Activated CD4-positive, alpha-beta T cell treated with anti-CD3 and anti-CD28 coated beads for 4 hours (primary cell): Measurements from ENCODE around the gene ADCY9.
"Not testable (repeated sequence)": the region's sequence is repeated elsewhere in the genome, so short reads cannot be mapped to it uniquely, and the experiment has no call there.

Experiments
- DNase-seq, 2 donors: peaks; one replicate each; pipeline ENCODE4 v3.0.0-alpha.2; 2020

ADCY9 gene

DNA sequence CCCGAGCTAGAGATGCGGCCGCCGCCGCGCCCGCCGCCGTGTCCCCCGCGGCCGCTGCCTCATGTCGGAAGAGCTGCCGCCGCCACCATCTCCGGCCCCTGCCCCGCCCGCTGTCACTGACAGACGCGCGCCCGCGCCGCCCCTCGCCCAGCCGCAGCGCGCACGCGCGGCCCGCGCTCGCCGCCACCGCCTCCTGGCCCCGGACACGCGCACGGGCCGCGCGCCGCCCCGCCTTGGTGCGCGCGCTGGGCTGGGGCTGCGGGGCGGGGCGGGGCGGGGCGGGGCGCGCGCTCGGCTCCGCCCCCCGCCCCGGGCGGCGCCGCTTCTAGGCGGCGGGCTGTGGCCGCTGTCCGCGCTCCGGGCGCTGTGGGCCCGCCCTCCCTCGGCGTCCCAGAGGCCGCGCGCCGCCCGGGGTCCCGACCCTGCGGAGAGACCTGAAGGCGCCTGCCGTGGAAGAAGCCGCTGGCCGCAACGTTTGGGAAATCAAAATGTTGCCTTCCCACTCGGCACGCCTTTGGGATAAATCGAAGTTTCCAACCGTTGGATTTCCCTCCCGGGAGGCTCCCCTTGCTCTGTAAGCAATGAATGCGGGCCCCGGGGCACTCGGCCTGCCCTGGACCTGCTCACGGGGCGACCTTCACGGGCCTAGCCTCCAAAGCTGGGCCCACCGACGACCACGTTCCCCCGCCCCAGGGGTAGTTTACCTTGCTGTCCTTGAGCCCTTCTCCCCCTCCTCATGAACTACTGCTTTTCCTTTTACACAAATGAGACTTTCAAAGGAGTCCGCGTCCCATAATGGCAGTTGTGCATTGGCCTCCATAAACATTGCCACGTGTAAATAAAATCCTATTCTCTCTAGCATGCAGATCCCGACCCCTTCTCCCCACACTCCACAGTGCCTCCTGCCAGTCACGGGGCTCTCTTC, at the start of gene ADCY9:
ADCY9 (minus strand) TSS at position 118 of the 925 bp plus-strand sequence. CDS start 1,000 bp downstream, outside the sequence.
- DNase-seq = peak; percentile 68 to 73

DNA sequence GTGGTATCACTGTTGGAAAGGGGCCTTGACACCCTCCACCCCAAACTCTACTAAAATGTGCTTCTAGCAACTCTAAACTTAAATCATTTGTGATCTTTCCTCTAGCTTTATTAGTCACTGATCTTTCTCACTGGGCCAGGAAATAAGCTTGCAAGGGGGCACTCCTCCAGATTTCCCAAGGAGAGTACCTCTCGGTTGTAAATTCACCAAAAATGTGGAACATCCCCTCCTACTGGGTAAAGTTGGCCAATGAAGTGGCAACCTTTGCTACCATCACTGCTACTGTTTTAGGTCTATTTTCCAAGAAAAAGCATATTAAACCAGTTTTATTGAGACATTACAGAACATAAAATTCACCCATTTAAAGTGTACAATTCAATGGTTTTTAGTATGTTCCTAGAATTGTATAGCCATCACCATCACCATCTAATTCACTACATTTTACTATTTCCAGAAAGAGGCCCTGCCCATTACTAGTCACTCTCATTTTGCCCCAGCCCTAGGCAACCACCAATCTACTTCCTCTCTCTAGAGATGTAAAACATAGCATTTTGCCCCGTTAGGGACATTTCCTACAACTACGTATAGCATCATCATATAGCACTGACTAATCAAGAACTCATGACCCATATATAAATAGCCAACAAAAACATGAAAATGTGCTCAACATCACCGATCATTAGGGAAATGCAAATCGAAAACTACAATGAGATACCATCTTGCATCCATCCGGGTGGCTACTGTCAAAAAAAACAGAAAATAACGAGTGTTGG, 44.6 kb upstream of the ADCY9 start:
- DNase-seq = no peak

DNA sequence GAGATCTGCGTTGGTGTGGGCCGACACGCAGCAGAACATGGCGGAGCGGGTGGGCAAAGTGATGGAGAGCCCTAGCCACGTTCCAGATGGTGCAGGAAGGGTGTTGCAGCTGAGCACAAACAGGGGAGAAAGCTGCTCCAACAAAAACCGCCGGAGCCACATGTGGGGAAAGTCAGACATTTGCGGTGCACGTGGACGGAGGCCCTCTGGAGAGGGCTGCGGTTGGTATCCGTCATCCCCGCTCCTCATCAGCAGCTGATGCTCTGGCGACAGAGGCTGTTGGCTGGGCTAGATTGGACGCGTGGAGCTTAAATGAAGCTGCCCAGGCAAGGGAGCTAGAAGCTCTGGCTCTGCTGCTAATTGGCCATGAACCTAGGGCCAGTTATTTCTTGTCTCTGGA, 43.5 kb upstream of the ADCY9 start:
- DNase-seq = no peak

DNA sequence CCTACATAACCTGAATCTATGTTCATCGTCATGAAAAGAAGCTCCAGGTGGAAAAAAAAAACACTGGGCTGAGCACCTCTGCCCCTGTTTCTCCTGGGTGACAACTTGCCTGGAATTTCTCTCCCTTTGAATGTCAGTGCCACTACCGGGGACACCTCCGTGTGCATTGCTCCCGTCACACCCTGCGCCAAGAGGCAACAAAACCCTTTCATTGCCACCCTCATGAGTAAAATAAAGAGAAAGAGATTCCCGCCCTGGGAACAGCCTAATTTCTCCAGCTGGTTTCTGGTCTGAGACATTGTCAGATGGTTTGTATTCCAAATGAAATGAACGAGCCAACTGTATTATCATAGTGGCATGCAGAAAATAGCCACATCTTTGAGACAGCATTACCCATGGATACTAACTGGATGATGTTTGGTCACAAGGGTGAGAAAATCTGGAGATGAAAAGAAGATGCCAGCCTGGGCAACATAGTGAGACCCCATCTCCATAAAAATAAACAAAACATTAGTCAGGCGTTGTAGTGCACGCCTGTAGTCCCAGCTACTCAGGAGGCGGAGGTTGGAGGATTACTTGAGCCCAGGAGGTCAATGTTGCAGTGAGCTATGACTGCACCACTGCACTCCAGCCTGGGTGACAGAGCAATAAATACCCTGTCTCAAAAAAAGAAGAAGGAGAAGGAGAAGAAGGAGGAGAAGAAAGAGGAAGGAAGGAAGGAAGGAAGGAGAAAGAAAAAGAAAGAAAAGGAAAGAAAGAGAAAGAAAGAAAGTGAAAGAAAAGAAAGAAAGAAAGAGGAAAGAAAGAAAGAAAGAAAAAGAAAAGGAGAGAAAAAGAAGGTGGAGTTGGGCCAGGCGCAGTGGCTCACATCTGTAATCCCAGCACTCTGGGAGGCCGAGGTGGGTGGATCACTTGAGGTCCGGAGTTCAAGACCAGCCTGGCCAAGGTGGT, 42.2 kb upstream of the ADCY9 start:
- no peak for DNase-seq

DNA sequence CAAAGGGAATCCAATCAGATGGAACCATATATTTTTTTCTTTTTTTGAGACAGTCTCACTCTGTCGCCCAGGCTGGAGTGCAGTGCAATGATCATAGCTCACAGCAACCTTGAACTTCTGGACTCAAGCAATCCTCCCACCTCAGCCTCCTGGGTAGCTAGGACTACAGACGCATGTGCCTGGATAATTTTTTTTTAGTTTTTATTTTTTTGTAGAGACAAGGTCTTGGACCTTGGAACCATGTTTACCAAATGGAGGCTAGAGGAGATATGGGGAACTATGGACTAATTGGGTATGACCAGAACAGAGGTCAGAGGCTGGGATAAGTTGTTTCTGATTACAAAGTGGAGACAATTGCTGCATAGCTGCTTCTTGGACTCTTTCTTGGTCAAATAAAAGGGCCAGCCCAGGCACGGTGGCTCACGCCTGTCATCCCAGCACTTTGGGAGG, 41.2 kb upstream of the ADCY9 start:
- no peak for DNase-seq

DNA sequence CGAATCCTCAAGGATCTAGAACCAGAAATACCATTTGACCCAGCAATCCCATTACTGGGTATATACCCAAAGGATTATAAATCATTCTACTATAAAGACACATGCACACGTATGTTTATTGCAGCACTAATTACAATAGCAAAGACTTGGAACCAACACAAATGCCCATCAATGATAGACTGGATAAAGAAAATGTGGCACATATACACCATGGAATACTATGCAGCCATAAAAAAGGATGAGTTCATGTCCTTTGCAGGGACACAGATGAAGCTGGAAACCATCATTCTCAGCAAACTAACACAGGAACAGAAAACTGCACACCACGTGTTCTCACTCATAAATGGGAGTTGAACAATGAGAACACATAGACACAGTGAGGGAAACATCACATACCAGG, 40.3 kb upstream of the ADCY9 start:
- DNase-seq = not testable (repeated sequence)

DNA sequence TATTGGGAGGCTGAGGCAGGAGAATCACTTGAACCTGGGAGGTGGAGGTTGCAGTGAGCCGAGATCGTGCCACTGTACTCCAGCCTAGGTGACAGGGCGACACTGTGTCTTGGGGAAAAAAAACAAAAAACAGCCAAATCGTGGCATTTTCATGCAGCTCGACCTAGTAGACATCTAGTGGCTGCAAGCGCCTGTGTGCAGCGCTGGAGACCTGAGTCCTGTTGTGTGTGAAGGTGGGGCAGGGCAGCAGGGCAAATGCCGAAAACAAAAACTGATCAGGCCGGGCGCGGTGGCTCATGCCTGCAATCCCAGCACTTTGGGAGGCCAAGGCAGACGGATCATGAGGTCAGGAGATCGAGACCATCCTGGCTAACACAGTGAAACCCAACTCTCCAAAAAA, 37.1 kb upstream of the ADCY9 start:
- not testable (repeated sequence) for DNase-seq

DNA sequence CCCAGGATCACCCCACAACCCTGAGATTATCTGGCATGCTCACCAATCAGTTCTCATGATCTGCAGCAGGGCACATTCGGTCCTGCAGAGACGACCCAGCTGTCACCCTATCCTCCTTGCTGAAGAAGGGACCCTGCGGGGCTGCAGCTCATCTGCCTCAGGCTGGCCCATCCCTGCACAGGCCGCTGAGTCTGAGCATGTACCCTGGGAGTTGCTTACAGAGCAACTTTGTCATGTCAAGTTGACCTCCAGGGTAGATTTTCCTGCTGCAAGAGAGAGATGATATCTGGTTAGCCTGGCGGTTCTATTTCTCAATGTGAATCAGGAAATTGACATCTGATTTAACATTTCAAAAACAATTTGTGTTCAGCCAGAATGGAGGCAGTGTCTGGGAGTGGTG, 36.0 kb upstream of the ADCY9 start:
- DNase-seq = no peak

DNA sequence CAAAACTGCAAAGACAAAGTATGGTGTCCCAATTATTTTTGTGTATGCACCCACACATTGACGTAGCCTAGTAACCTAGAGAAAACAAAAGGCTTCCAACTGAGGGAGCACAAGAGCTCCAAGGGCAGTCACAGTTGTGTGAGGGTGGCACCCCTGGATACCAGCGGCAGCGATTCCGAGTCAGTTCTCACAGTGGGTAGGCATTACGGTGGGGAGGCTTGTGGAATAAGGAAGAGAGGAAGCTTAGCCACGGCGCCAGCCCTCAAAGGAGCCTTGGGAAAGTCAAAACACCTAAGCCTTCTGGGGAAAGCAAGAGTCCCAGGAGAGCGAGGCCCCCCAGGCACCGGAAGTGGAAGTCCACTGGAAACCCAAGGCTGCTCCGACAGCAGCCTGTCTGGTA, 31.0 kb upstream of the ADCY9 start:
- DNase-seq = no peak

DNA sequence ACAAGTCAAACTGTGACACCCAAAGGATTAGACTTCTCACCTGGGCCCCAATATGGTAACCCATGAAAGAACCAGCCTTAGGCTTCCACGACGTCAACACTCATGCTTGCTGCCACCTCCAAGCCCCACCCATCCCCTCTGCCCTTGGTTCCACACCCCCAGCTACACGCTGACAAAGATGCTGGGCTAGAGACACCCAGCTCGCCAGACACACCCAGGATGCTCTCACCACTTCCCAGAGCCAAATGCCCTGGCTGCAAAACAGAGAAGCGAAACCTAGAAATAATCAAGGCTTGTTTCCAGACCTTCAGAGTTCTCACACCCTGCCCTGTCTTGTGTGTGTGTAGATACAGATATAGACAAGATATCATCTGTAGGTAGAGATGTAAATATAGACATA, 26.0 kb upstream of the ADCY9 start:
- DNase-seq = peak in 1 of 2 donors; percentile 29

DNA sequence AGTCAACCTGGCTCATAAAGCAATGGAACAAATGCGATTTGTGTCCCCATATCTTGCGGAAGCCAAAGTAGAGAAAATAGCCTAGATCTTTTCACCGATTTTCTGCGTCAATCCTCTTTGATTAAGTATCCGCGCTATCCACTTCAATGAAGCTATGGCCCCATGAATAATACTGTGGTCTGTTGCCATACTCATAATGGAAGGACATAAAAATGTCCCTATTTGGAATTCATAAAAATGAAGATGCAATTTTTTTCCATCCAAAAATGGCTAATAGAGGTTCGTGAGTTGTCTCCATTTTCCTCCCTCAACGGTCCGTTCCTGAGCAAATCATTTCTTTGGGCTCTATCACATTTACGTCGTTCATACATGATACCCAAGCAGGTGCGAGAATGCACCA, 25.4 kb upstream of the ADCY9 start:
- DNase-seq = no peak

DNA sequence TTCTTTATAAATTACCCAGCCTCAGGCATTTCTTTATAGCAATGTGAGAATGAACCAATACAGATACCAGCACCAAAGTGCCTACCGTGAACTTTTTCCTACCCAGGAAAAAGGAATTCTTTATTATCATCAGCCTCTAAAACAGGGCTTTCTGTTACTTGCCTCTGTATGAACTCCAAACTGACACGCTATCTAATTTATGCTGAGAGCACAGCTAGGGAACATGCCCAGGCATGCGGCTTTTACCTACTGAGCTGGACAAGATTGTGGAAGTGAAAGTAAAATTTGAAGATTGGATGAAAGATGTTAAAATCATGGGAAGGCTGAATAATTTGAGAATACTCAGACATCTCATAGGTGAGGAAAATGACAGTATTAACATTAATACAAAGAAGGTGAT, 24.4 kb upstream of the ADCY9 start:
- no peak for DNase-seq

DNA sequence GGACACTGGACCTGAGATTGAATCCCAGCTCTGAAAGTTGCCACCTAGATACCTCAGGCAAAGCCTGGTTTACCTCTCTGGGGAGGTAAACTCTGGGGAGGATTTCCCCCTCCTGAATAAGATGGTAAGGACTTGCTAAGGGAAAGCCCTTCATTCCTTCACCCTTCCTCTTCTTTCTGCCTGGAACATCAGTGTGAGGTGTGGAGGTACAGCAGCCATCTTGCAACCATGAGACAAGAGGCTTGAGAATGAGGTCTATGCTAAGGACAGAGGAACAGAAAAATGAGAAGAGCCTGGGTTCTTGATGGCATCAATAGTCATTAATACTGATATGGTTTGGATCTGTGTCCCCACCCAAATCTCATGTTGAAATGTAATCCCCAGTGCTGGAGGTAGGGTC, 23.7 kb upstream of the ADCY9 start:
- no peak for DNase-seq

DNA sequence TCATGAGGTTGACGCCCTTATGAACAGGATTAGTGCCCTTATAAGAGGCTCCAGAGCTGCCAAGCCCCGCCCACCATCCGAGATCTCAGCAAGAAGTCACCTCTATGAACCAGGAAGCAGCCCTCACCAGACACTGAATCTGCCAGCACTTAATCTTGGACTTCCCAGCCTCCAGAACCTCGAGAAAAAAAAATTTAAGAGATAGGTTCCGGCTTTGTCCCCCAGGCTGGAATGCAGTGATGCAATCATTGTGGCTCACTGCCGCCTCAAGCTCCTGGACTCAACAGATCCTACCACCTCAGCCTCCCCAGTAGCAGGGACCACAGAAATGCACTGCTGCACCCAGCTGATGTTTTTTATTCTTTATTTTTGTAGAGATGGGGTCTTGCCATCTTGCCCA, 22.5 kb upstream of the ADCY9 start:
- DNase-seq = no peak

DNA sequence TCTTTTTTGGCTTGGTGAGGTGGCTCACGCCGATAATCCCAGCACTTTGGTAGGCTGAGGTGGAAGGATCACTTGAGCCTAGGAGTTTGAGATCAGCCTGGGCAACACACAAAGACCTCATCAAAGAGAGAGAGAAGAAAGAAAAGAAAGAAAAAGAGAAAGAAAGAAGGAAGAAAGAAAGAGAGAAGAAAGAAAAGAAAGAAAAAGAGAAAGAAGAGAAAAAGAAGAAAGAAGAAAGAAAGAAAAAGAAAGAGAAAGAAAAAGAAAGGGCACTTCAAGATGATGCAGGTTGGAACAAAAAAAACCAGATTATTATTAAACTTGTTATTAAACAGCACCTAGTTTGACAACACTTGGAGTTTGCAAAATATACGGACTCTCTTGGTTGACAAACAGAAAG, 21.2 kb upstream of the ADCY9 start:
- no peak for DNase-seq

DNA sequence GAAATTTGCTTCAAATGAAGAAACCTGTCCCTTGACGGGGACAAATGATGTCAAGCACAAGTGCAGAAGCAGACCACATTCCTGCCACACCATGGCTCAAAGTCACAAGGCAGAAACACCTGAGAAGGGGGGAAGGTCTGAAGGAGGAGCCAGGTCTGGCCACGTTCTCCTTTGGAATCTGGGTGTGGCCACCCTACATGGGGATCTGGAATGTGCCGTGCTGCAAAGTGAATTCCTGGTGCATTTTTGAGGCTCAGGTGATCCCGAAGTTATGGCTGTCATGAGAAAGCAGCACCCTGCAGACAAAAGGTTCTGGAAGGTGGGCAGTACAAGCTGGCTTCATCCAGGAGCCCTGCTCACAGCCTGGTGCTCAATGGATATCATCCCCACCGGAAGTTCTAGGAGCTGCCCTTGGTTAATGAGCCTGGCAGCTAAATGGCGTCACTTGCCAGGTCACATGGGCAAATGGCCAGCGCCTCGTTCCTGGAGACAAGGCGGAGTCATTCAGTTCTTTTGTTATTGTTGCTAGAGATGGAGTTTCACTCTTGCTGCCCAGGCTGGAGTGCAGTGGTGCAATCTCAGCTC, 20.1 kb upstream of the ADCY9 start:
- no peak for DNase-seq

DNA sequence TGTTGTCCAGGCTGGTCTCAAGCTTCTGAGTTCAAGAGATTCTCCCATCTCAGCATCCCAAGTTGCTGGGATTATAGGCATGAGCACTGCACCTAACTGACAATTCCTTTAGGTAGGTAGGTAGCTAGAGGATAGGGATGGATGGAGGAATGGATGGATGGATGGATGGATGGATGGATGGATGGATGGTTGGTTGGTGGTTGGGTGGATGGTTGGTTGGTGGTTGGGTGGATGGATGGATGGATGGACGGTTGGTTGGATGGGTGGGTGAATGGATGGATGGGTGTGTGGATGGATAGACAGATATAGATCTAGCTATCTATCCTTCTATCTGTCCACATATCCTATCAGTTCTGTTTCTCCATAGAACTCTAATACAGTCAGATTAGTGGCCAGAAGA, 19.3 kb upstream of the ADCY9 start:
- no peak for DNase-seq

DNA sequence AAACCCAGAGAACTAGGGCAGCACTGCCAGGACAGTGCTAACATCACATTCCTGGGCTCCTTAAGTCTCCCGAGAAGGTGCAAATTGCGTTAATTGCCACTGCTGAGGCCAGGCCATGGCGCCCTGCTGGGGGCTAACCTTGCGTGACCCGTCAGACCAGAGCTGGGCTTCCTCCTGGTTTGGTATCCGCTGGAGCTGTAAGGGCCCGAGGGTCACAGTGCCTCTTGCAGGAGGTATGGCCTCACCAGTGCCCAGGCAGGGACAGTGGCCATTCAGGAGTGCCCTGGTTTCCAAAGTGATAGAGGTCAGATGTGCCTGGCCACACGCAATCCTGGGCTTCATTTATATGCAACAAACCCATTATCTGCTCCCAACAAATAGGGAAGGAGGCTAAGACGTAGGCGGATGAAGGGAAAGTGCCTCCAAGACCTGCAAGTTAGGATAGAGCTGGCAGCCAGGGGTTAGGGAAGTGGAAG, 17.7 kb upstream of the ADCY9 start:
- no peak for DNase-seq

DNA sequence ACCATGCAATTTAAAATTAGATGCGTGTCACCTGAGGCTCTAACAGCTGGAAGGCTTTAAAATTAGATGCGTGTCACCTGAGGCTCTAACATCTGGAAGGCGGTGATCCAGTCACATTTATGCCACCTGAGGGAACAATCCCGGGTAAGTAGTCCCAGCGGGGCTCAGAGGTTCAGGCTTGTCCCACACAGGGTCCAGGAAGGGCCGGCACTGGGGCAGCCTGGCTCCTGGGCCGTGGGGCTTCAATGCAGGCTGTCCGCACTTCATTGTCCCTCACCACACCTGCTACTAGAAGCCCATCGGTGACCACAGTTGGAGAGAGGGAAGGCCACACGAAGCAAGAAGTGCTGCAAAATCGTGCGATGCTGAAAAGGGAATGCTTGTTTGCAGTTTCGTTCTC, 15.4 kb upstream of the ADCY9 start:
- DNase-seq = no peak

DNA sequence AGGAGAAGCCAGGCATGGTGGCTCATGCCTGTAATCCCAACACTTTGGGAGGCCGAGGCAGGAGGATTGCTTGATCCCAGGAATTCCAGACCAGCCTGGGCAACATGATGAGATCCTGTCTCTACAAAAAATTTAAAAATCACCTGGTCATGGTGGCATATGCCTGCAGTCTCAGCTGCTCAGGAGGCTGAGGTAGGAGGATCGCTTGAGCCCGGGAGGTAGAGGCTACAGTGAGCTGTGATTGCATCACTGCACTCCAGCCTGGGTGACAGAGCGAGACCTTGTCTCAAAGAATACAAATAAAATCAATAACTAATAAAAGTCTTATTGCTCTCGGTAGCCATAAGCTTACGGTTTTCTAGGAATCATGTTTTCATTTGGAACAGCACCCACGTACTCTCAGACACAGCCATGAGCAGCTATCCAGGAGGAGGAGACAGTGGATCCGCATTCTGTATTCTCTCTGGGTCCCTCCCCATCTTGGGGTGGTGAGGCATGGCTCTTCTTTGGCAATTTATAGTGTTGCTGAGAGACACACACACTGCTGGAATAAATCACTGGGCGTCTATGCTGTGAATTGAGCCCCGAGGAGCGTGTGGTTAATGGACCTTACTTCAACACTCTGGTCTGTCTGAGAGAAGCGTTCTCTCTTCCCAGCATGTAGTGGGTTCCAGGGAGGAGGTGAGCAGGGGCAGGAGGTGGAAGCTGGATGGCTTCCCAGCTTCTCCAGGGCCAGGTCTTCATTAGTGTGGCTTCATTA, 8.5 kb upstream of the ADCY9 start:
- DNase-seq = no peak

DNA sequence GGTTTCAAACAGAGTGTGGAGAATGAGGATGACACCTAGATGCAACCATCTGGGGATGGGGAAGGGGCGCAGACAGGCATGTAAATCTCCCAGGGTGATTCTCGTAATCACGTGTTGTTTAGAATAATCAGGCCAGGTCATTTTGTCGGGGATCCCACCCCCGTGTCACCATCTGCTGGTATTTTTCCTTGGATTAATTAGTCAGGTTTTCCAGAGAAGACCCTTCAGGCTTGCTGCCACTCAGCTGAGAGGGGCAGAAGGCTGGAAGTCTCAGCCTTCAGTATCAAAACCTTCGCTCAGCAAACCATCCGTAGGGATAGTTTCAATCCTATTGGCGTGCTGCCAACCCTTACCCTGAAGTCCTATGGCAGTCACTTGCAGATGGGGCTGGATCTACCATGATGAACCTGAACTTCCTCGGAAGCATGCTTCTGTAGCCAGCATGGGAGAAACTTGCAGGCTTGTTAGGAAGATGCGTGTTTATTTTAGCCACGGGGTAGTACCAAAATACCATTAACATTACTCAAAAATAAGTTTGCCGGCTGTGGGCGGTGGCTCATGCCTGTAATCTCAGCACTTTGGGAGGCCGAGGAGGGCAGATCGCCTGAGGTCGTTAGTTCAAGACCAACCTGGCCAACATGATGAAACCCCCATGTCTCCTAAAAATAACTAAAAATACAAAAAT, 7.5 kb upstream of the ADCY9 start:
- DNase-seq = no peak
